KOPT-K1 (cell line): ENCODE data around the gene RNU1-2.
"Not testable (repeated sequence)": the region's sequence is repeated elsewhere in the genome, so short reads cannot be mapped to it uniquely, and the experiment has no call there.

Experiments used
- H3K27ac ChIP-seq: fragments of 200-600 bp; sonication (generic); 2 replicates; pipeline ENCODE4 v1.5.1; 2016; ENCODE audit warnings: antibody characterized with exemption, mild to moderate bottlenecking, low read depth, low read length; ENCODE audit not compliant: poor library complexity, severe bottlenecking
- H3K36me3 ChIP-seq: fragments of 200-600 bp; sonication (generic); 2 replicates; pipeline ENCODE4 v1.5.1; 2017; ENCODE audit warnings: antibody characterized with exemption, mild to moderate bottlenecking, low read length, moderate library complexity; ENCODE audit not compliant: insufficient read depth
- H3K9me3 ChIP-seq: fragments of 200-600 bp; sonication (generic); 2 replicates; pipeline ENCODE4 v1.5.1; 2017; ENCODE audit warnings: antibody characterized with exemption, low read length, mild to moderate bottlenecking; ENCODE audit not compliant: insufficient read depth, poor library complexity, severe bottlenecking

RNU1-2 gene

DNA sequence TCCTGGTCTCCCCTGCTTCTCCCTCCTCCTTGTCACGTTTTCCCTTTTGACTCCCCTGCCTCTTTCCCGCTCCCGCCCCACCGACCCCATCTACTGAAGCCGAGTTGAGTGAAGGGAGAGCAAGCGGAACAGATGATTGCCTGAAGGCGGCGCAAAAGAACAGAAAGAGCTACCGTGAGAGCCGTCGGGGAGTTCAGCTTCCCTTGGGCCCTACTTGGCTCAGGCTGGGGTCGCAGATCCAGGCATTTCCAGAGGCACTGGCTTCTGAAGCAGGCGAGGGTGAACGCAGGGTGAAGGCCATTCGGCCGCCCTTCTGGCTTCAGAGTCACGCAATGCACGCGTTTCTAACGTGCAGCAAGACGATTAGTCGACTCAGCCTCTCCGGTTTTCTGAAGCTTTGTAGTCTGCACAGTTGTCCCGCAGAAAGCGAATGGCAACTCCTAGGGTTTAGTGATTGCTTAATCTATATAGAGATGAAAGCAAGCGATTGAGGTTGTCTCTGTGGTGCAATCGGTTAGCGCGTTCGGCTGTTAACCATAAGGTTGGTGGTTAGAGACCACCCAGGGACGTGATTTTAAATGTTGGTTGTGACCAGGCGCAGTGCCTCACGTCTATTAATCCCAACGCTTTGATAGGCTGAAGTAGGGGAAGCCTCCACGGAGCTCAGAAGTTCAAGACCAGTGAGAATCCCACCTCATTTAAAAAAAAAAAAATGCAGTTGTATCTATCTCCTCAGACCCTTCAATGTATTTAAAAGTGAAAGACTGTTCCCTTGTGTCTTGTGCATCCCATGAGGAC, 20.6 kb upstream of the RNU1-2 start:
- H3K27ac ChIP-seq, H3K36me3 ChIP-seq, H3K9me3 ChIP-seq: not testable (repeated sequence)

DNA sequence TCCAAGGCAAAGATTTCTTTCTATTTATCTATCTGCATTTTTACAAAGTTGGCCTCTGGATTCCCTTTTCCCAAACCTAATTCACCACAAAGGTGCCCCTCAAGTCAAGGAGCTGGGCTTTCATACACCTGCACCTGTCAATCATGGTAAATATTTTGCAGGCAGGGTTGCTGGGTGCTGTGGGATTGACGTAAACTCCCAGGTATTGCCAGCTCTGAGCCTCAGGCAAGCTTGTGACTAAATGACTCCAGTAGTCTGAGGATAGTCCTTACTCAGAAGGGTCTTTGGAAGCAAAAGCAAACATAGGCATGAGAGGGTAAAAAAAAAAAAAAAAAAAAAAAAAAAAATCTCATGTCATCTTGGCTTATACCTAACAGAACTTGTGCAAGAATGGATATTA, 14.0 kb upstream of the RNU1-2 start:
- not testable (repeated sequence) for H3K36me3 ChIP-seq, H3K27ac ChIP-seq, H3K9me3 ChIP-seq

- Histone ChIP-seq H3K27ac (no peak overlapping the region), H3K36me3 (no peaks in the 10 kb centered on the region), H3K9me3 (no peaks in the 10 kb centered on the region)
Measured at GRCh38 chr1:16882986-16883385, 12.8 kb upstream of the RNU1-2 start.

DNA sequence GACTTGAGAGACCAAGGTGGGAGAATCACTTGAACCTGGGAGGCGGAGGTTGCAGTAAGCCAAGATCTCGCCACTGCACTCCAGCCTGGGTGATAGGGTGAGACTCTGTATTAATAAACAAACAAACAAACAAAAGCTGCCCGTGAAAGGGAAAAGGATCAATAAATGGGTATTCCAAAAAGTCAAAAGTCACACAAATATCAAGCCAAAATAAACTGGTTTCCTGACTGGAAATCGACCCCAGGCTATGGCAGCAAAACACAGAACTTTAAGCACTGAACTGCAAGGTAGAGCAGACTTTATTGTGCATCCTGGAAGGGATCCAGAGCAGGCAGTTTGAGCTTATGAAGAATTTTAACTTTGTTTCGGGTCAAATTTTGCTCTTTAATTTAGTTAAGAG, 11.3 kb upstream of the RNU1-2 start:
- H3K27ac ChIP-seq, H3K9me3 ChIP-seq, H3K36me3 ChIP-seq: not testable (repeated sequence)

GRCh38 chr1:16886860-16887605, 8.7 kb upstream of the RNU1-2 start:
- Histone ChIP-seq H3K36me3 (no peaks in the 10 kb centered on the region), H3K9me3 (no peaks in the 10 kb centered on the region), H3K27ac (no peak overlapping the region)

GRCh38 chr1:16888860-16889816, 6.6 kb upstream of the RNU1-2 start:
- no peak overlapping the region for H3K27ac ChIP-seq
- no peaks in the 10 kb centered on the region for H3K36me3 ChIP-seq

GRCh38 chr1:16890539-16891021, 5.2 kb upstream of the RNU1-2 start:
- not testable (repeated sequence) for H3K9me3 ChIP-seq, H3K27ac ChIP-seq, H3K36me3 ChIP-seq

More at GRCh38 chr1:16888860-16889816, 6.6 kb upstream of the RNU1-2 start:
- H3K9me3 ChIP-seq: no peaks in the 10 kb centered on the region

- not testable (repeated sequence) for H3K36me3 ChIP-seq, H3K9me3 ChIP-seq, H3K27ac ChIP-seq
Measured at GRCh38 chr1:16891057-16891456, 4.7 kb upstream of the RNU1-2 start.

DNA sequence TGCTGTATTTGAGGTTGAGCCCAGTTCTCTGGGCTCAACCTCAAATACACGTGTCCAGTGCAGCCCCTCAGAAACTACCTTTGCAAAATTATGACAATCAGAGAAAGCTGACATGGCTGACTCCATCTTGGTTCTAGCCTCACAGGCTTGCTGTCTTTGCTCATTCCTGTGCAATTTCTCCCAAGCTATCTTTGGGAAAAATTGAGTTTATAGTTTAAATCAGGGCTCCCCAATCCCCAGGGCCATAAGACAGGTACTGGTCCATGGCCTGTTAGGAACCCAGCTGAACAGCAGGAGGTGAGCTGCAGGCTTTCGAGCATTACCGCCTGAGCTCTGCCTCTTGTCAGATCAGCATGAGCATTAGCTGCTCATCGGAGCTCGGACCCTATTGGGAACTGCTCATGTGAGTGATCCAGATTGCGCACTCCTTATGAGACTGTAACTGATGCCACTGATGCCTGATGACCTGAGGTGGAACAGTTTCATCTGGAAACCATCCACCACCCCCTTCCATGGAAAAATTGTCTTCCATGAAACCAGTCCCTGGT, 2.7 kb upstream of the RNU1-2 start:
- H3K36me3 ChIP-seq, H3K27ac ChIP-seq, H3K9me3 ChIP-seq: not testable (repeated sequence)

GRCh38 chr1:16893796-16894195, 2.0 kb upstream of the RNU1-2 start:
- not testable (repeated sequence) for H3K36me3 ChIP-seq, H3K9me3 ChIP-seq, H3K27ac ChIP-seq

DNA sequence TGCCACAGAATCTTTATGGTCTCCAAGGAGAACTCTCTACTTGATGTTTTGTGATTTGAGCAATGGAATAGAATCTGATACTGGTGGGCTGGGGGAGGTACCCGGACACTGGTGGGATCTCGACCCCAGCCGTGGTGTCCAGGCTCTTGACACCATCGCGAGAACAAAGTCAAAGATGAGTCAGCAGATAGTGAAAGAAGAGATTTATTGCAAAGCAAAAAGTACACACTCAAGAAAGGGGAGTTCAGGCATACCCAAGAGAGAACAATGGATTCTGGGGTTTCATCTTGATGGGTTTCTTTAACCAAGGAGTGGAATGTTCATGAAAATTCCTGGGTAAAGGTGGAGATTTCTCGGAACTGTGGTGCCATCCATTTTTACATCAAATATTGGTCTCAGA, 1.4 kb upstream of the RNU1-2 start:
- not testable (repeated sequence) for H3K36me3 ChIP-seq

GRCh38 chr1:16895233-16895597, 565 bp upstream of the RNU1-2 start:
- not testable (repeated sequence) for H3K36me3 ChIP-seq, H3K9me3 ChIP-seq
- peak overlapping the region; percentile 90 for H3K27ac ChIP-seq

More for the DNA sequence above, 1.4 kb upstream of the RNU1-2 start:
- H3K27ac ChIP-seq, H3K9me3 ChIP-seq: not testable (repeated sequence)

DNA sequence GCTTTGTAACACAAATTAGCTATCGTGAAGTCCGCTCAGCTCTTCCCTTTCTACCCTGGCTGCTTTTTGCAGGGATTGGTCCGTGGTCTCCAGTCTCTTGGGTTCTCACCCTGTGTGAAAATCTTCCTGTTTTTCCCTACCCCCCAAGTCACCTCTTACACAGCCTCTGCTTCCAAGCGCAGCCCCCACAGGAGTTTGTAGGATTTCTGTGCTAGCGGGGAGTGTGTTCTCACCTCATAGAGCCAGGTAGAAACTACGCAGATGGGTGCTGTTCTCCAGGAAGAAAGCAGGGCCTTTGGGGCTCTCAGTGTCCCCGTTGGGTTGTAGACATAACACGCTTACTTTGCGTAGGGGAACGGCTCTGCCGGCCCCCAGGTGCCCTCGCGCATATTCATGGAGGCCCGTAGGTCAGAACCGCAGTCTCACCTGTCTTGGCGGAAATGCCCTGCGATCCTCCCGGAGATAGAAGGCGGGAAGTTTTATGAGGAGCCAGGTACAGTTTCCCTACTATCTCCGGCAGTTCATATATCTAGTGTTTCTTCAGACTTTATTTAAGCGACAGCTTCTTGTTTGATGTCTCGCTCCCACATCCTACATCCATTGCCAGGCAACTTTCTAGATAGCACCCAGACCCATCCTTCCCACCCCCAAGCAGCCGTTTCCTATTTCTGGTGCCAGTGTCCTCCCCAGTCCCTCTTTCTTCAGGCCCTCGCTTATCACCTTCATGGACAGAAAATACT, 706 bp downstream of the RNU1-2 start:
- not testable (repeated sequence) for H3K9me3 ChIP-seq, H3K36me3 ChIP-seq
- H3K27ac ChIP-seq: peak overlapping the region; percentile 2

GRCh38 chr1:16897653-16898052, 1.9 kb downstream of the RNU1-2 start:
- not testable (repeated sequence) for H3K9me3 ChIP-seq, H3K36me3 ChIP-seq, H3K27ac ChIP-seq
